HepG2 (cell line): ENCODE measurements around the gene NOL11. TPM values are rescaled to one million over a fixed set of nuclear protein-coding genes. Genes with fewer than 3 reads are reported as not detected.

Experiments
- ATF7 ChIP-seq, 2 experiments: fragments of 450-650 bp in 1 of 2; sonication (generic) in 1 of 2; formaldehyde crosslinking in 1 of 2; IDR thresholded peaks; 2 replicates each; pipeline versions ENCODE4 v1.4.0 to v1.6.1; 2016 to 2020; ENCODE audit warnings: antibody characterized with exemption in 1 of 2, mild to moderate bottlenecking in 1 of 2, missing genetic modification reagents in 1 of 2
- BCLAF1 ChIP-seq: fragments of 450-650 bp; IDR thresholded peaks from 2 replicates; pipeline ENCODE4 v1.6.1; 2017; ENCODE audit warnings: mild to moderate bottlenecking
- BORCS8-MEF2B ChIP-seq: sonication (generic); formaldehyde crosslinking; IDR thresholded peaks from 2 replicates; pipeline ENCODE4 v1.8.0; 2022; ENCODE audit warnings: mild to moderate bottlenecking, missing genetic modification reagents
- CBX2 ChIP-seq, 2 experiments: fragments of 200-600 bp in 1 of 2; sonication (generic); formaldehyde crosslinking in 1 of 2; IDR thresholded peaks; 2 replicates each; pipeline versions ENCODE4 v1.7.0 to v1.8.1; 2018 to 2022; ENCODE audit warnings: low read depth in 2 of 2, low read length in 1 of 2, mild to moderate bottlenecking in 1 of 2, missing genetic modification reagents in 1 of 2
- DRAP1 ChIP-seq: IDR thresholded peaks from 2 replicates; pipeline ENCODE4 v1.6.1; 2016; ENCODE audit warnings: missing genetic modification reagents, missing compliant biosample characterization
- EP300 ChIP-seq, 3 experiments: sonication (generic) in 1 of 3; formaldehyde crosslinking in 1 of 3; IDR thresholded peaks; 2 replicates each; pipeline versions ENCODE4 v1.5.1 to v1.6.1; 2011 to 2020; ENCODE audit warnings: low read depth in 2 of 3, low read length in 2 of 3, borderline replicate concordance in 1 of 3, improper control_type of control experiment in 1 of 3, mild to moderate bottlenecking in 1 of 3, missing genetic modification reagents in 1 of 3, moderate library complexity in 1 of 3
- HOXA7 ChIP-seq: sonication (generic); formaldehyde crosslinking; IDR thresholded peaks from 2 replicates; pipeline ENCODE4 v1.8.1; 2022; ENCODE audit warnings: mild to moderate bottlenecking, missing genetic modification reagents, moderate library complexity
- IRX3 ChIP-seq: sonication (generic); formaldehyde crosslinking; IDR thresholded peaks from 2 replicates; pipeline ENCODE4 v1.8.1; 2023; ENCODE audit warnings: mild to moderate bottlenecking, low read depth, missing genetic modification reagents, borderline replicate concordance
- KDM4B ChIP-seq: sonication (generic); formaldehyde crosslinking; IDR thresholded peaks from 2 replicates; pipeline ENCODE4 v1.4.0; 2020; ENCODE audit warnings: missing genetic modification reagents
- MYPOP ChIP-seq: sonication (generic); formaldehyde crosslinking; IDR thresholded peaks from 2 replicates; pipeline ENCODE4 v1.8.1; 2023; ENCODE audit warnings: mild to moderate bottlenecking, moderate library complexity, missing genetic modification reagents
- SALL2 ChIP-seq: sonication (generic); formaldehyde crosslinking; IDR thresholded peaks from 2 replicates; pipeline ENCODE4 v1.8.1; 2023; ENCODE audit warnings: mild to moderate bottlenecking, missing genetic modification reagents, inconsistent platforms
- SMARCC2 ChIP-seq: fragments of 450-650 bp; IDR thresholded peaks from 2 replicates; pipeline ENCODE4 v1.6.1; 2017; ENCODE audit warnings: antibody characterized with exemption, mild to moderate bottlenecking
- ZNF501 ChIP-seq: sonication (generic); formaldehyde crosslinking; IDR thresholded peaks from 2 replicates; pipeline ENCODE4 v1.5.1; 2020; ENCODE audit warnings: mild to moderate bottlenecking, moderate library complexity, missing genetic modification reagents
- ZNF790 ChIP-seq: sonication (generic); formaldehyde crosslinking; IDR thresholded peaks from 2 replicates; pipeline ENCODE4 v1.8.0; 2022; ENCODE audit warnings: missing genetic modification reagents, mild to moderate bottlenecking, borderline replicate concordance
- ZNF83 ChIP-seq: sonication (generic); formaldehyde crosslinking; IDR thresholded peaks from 2 replicates; pipeline ENCODE4 v1.4.0; 2020; ENCODE audit warnings: missing genetic modification reagents, mild to moderate bottlenecking, borderline replicate concordance
- ZSCAN12 ChIP-seq: sonication (generic); formaldehyde crosslinking; IDR thresholded peaks from 2 replicates; pipeline ENCODE4 v1.9.0; 2021; ENCODE audit warnings: mild to moderate bottlenecking, missing genetic modification reagents
- polyA plus RNA-seq, 8 experiments: library from polyadenylated mRNA; depleted of rRNA in 3 of 8; stranded (reverse) in 7 of 8; unstranded in 1 of 8; fragments of >200 nt; fragmentation: Illumina TruSeq in 4 of 8; extraction: Trizol in 4 of 8; gene quantifications; 2 replicates each; pipeline versions ENCODE4 v1.2.1 to v1.2.3, GENCODE V29; 2011 to 2016; ENCODE audit warnings: low read depth in 4 of 8, missing spikeins in 1 of 8, mixed read lengths in 1 of 8; ENCODE audit not compliant: insufficient read depth in 1 of 8
- total RNA-seq, 5 experiments: library from RNA; depleted of rRNA; stranded (reverse); fragments of >200 nt; fragmentation: Illumina TruSeq; extraction: Trizol; gene quantifications; 2 replicates each; pipeline ENCODE4 v1.2.3, GENCODE V29; 2016; ENCODE audit warnings: low read depth in 1 of 5
- TF ChIP-seq, protein P1 (sequence below): sonication (generic); formaldehyde crosslinking; IDR thresholded peaks from 2 replicates; pipeline ENCODE4 v1.4.0; 2020; ENCODE audit warnings: missing genetic modification reagents
- TF ChIP-seq, protein P2 (sequence below): IDR thresholded peaks from 2 replicates; pipeline ENCODE4 v1.6.1; 2016; ENCODE audit warnings: missing compliant biosample characterization, missing genetic modification reagents, borderline replicate concordance
- TF ChIP-seq, protein P3 (sequence below): sonication (generic); formaldehyde crosslinking; IDR thresholded peaks from 2 replicates; pipeline ENCODE4 v1.8.1; 2023; ENCODE audit warnings: mild to moderate bottlenecking, inconsistent platforms, moderate library complexity, missing genetic modification reagents, borderline replicate concordance

The NOL11 gene
- total and polyA plus RNA-seq, 2 of the 13 experiments (the other 11 are each of a cell fraction or from before 2014, with no cell fraction given), result 45.8 to 124 TPM

DNA sequence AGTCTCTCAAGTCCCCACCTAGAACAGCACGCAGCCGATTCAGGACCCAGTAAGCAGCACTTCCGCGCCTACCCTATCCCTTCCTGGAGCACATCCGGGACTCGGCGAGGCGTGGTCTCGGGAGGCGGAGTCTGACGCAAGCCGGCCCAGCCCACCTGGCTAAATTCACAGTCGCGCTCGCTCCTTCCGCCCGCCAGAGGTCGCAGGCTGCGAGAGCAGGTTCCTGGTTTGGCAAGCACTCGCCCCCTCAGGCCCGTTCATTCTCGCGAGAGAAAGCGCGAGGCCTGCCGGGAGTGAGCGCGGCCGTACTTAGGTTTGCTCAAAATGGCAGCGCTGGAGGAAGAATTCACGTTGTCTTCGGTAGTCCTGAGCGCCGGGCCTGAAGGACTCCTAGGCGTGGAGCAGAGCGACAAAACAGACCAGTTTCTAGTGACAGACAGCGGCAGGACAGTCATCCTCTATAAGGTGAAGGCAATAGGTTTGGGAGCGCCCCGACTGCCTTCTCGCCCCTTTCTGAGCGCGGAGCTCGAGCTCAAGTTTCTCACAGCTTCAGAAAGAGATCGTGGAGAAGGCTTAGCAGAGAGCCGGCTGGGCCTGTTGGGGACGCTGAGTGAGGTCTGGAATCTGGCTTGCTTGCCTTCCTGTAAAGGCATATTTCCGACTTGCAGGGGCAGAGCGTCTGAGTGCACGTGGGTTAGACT, at the start of gene NOL11 (continued):
- TF ChIP-seq, protein P1, sequence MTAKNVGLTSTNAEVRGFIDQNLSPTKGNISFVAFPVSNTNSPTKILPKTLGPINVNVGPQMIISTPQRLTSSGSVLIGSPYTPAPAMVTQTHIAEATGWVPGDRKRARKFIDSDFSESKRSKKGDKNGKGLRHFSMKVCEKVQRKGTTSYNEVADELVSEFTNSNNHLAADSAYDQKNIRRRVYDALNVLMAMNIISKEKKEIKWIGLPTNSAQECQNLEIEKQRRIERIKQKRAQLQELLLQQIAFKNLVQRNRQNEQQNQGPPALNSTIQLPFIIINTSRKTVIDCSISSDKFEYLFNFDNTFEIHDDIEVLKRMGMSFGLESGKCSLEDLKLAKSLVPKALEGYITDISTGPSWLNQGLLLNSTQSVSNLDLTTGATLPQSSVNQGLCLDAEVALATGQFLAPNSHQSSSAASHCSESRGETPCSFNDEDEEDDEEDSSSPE (CRISPR knock-in tag), result peak; percentile 91
- TF ChIP-seq ZNF83 (CRISPR knock-in tag), result no peak
- peak; percentile 100 for TF ChIP-seq ZNF501
- TF ChIP-seq BORCS8-MEF2B, result peak; percentile 96; the same call in 1 of the 2 replicates
- TF ChIP-seq KDM4B, result peak; percentile 94
- TF ChIP-seq, protein P2, sequence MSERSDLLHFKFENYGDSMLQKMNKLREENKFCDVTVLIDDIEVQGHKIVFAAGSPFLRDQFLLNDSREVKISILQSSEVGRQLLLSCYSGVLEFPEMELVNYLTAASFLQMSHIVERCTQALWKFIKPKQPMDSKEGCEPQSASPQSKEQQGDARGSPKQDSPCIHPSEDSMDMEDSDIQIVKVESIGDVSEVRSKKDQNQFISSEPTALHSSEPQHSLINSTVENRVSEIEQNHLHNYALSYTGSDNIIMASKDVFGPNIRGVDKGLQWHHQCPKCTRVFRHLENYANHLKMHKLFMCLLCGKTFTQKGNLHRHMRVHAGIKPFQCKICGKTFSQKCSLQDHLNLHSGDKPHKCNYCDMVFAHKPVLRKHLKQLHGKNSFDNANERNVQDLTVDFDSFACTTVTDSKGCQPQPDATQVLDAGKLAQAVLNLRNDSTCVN (CRISPR knock-in tag), result peak; percentile 82; the same call in 1 of the 2 replicates
- no peak for TF ChIP-seq HOXA7
- peak; percentile 97 for TF ChIP-seq SALL2 (CRISPR knock-in tag)
- no peak for TF ChIP-seq BCLAF1
- TF ChIP-seq EP300 (IDR thresholded peaks at IDR 0.05; ENCODE audit: low read depth in 2 of 2, low read length in 2 of 2), result peak; percentile 28 to 39; a peak in 1 of 4 replicates
- TF ChIP-seq EP300 (CRISPR knock-in tag; IDR thresholded peaks at IDR 0.05; ENCODE audit: borderline replicate concordance), result peak; percentile 37; the same call in 1 of the 2 replicates
- no peak for TF ChIP-seq CBX2 (IDR thresholded peaks at IDR 0.05; ENCODE audit: low read depth, low read length)
- TF ChIP-seq CBX2 (CRISPR knock-in tag; IDR thresholded peaks at IDR 0.05; ENCODE audit: low read depth), result no peak
- 0 out of 2 replicates have a peak, but pooled peaks have one; percentile 84 for TF ChIP-seq ZSCAN12 (CRISPR knock-in tag)
- peak; percentile 69; the same call in 1 of the 2 replicates for TF ChIP-seq MYPOP (CRISPR knock-in tag)
- TF ChIP-seq SMARCC2, result no peak
- TF ChIP-seq, protein P3, sequence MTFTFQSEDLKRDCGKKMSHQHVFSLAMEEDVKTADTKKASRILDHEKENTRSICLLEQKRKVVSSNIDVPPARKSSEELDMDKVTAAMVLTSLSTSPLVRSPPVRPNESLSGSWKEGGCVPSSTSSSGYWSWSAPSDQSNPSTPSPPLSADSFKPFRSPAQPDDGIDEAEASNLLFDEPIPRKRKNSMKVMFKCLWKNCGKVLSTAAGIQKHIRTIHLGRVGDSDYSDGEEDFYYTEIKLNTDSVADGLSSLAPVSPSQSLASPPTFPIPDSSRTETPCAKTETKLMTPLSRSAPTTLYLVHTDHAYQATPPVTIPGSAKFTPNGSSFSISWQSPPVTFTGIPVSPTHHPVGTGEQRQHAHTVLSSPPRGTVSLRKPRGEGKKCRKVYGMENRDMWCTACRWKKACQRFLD (CRISPR knock-in tag), result peak; percentile 96; the same call in 1 of the 2 replicates
- no peak for TF ChIP-seq ATF7 (IDR thresholded peaks at IDR 0.05)
- TF ChIP-seq ATF7 (CRISPR knock-in tag; IDR thresholded peaks at IDR 0.05), result no peak
- peak; percentile 55; the same call in 1 of the 2 replicates for TF ChIP-seq ZNF790 (CRISPR knock-in tag)
- peak; percentile 88 for TF ChIP-seq IRX3 (CRISPR knock-in tag)
- peak; percentile 99 for TF ChIP-seq DRAP1 (CRISPR knock-in tag)
